ENCODE measurements around the gene SPATA13.
"Not testable (repeated sequence)": the region's sequence is repeated elsewhere in the genome, so short reads cannot be mapped to it uniquely, and the experiment has no call there.

SPATA13 gene

GRCh38 chr13:24160458-24161009 lies at the start of gene SPATA13:
Gene SPATA13 (plus strand): TSS chr13:24160720. CDS start chr13:24222930, 62,210 bp downstream.
- no peak for FAIRE-seq

GRCh38 chr13:24112791-24113190 lies 47.7 kb upstream of the SPATA13 start:
- no peak for FAIRE-seq

GRCh38 chr13:24115671-24116070 lies 44.8 kb upstream of the SPATA13 start:
- FAIRE-seq, result no peak

GRCh38 chr13:24116131-24116530 lies 44.4 kb upstream of the SPATA13 start:
- no peak for FAIRE-seq

GRCh38 chr13:24118576-24118975 lies 41.9 kb upstream of the SPATA13 start:
- no peak for FAIRE-seq

- FAIRE-seq, result no peak
Measured at GRCh38 chr13:24119626-24120508, 40.7 kb upstream of the SPATA13 start.

- FAIRE-seq, result not testable (repeated sequence)
Measured at GRCh38 chr13:24122045-24122444, 38.5 kb upstream of the SPATA13 start.

- FAIRE-seq, result no peak
Measured at GRCh38 chr13:24122569-24122968, 38.0 kb upstream of the SPATA13 start.

GRCh38 chr13:24123761-24124160 lies 36.8 kb upstream of the SPATA13 start:
- no peak for FAIRE-seq

- FAIRE-seq, result no peak
Measured at GRCh38 chr13:24124789-24125476, 35.6 kb upstream of the SPATA13 start.

- no peak for FAIRE-seq
Measured at GRCh38 chr13:24127116-24127631, 33.3 kb upstream of the SPATA13 start.

- FAIRE-seq, result no peak
Measured at GRCh38 chr13:24128112-24128511, 32.4 kb upstream of the SPATA13 start.

- FAIRE-seq, result no peak
Measured at GRCh38 chr13:24128962-24129361, 31.6 kb upstream of the SPATA13 start.

- FAIRE-seq, result no peak
Measured at GRCh38 chr13:24129914-24130774, 30.4 kb upstream of the SPATA13 start.

GRCh38 chr13:24131749-24132148 lies 28.8 kb upstream of the SPATA13 start:
- no peak for FAIRE-seq

GRCh38 chr13:24133021-24133795 lies 27.3 kb upstream of the SPATA13 start:
- FAIRE-seq, result no peak

GRCh38 chr13:24134231-24134630 lies 26.3 kb upstream of the SPATA13 start:
- no peak for FAIRE-seq

GRCh38 chr13:24134757-24135156 lies 25.8 kb upstream of the SPATA13 start:
- FAIRE-seq, result no peak

GRCh38 chr13:24135674-24136300 lies 24.7 kb upstream of the SPATA13 start:
- no peak for FAIRE-seq

- FAIRE-seq, result no peak
Measured at GRCh38 chr13:24138911-24139310, 21.6 kb upstream of the SPATA13 start.

- FAIRE-seq, result no peak
Measured at GRCh38 chr13:24141333-24141910, 19.1 kb upstream of the SPATA13 start.
